Measurements from ENCODE around the gene F2RL2.

- TF ChIP-seq CTCF (IDR thresholded peaks at IDR 0.05; ENCODE audit: borderline replicate concordance, extremely low read depth, low read length, poor library complexity, severe bottlenecking) (no peak), EZH2 (IDR thresholded peaks at IDR 0.05; ENCODE audit: borderline replicate concordance, low read depth, low read length, severe bottlenecking) (no peak)
These were observed 34.6 kb upstream of the F2RL2 start for GRCh38 chr5:76657683-76658311.
